ENCODE results near the gene BMPR1A. TPM values are rescaled to one million over a fixed set of nuclear protein-coding genes. Genes with fewer than 3 reads are reported as not detected.

The BMPR1A gene
- total and polyA plus RNA-seq, 2 of the 4 experiments (the other 2 are of a cell fraction) = 15.9 to 93.7 TPM

GRCh38 chr10:86856156-86856555 lies 99.7 kb downstream of the BMPR1A start:
- Histone ChIP-seq H3K14ac (replicated peaks; ENCODE audit: low read depth, low read length) (no peak overlapping the region), H2BK15ac (ENCODE audit: low read depth, low read length) (no peak overlapping the region)
- in situ Hi-C loops (cut with MboI; ENCODE audit: low sequenced_read_pairs) = no loop called here

More at GRCh38 chr10:86856156-86856555, 99.7 kb downstream of the BMPR1A start:
- no peaks in the 10 kb centered on the region for H3K27me3 ChIP-seq (ENCODE audit: control insufficient read depth, insufficient read depth, low read length)
- intact Hi-C loops (cut with micrococcal nuclease) (no loop called here), dilution Hi-C loops (cut with HindIII; ENCODE audit: low sequenced_read_pairs, unreplicated experiment) (no loop called here)
- H2BK5ac ChIP-seq (ENCODE audit: low read depth, low read length, poor library complexity, severe bottlenecking) = no peak overlapping the region
- no peak overlapping the region for H2AK5ac ChIP-seq (ENCODE audit: low read depth, low read length)
- H4K8ac ChIP-seq (ENCODE audit: low read depth in 2 of 2, low read length in 2 of 2) = no peak overlapping the region
- TF ChIP-seq SMC3 (IDR thresholded peaks at IDR 0.05; ENCODE audit: low read depth, low read length) (no peak), POLR2A (IDR thresholded peaks at IDR 0.05; ENCODE audit: low read depth, low read length) (no peak), NFE2L2 (IDR thresholded peaks at IDR 0.05; ENCODE audit: low read depth, low read length) (no peak), CEBPB (IDR thresholded peaks at IDR 0.05; ENCODE audit: low read depth, low read length) (no peak), ELK1 (IDR thresholded peaks at IDR 0.05; ENCODE audit: borderline replicate concordance, low read depth, low read length) (no peak), RFX5 (IDR thresholded peaks at IDR 0.05; ENCODE audit: low read depth, low read length) (no peak), MXI1 (IDR thresholded peaks at IDR 0.05; ENCODE audit: borderline replicate concordance, low read depth, low read length) (no peak), MAFK (IDR thresholded peaks at IDR 0.05; ENCODE audit: low read depth, low read length) (no peak), RAD21 (IDR thresholded peaks at IDR 0.05; ENCODE audit: low read length) (no peak), CTCF (conservative IDR thresholded peaks at IDR 0.05; ENCODE audit: low read depth, low read length) (no peak)
- peaks cover 2% of the 10 kb centered on the region; the same call in 1 of the 2 replicates for H3K4me1 ChIP-seq (ENCODE audit: control insufficient read depth, insufficient read depth, low read length)
- CTCF ChIA-PET = no interaction called here
- no peak overlapping the region for H2AFZ ChIP-seq (replicated peaks; ENCODE audit: low read length, poor library complexity)
- no peak overlapping the region for H2AK9ac ChIP-seq (replicated peaks; ENCODE audit: low read depth, low read length, poor library complexity)
- H3K18ac ChIP-seq (ENCODE audit: low read depth, low read length) = no peak overlapping the region
- H3K4me2 ChIP-seq (ENCODE audit: low read depth, low read length) = no peak overlapping the region
- no peak overlapping the region for H3K23ac ChIP-seq (ENCODE audit: low read depth, low read length)
- POLR2A ChIA-PET (ENCODE audit: unreplicated experiment) = no interaction called here
- DNase-seq (no peak), ATAC-seq (ENCODE audit: low read depth) (no peak)
- peaks cover 10% of the 10 kb centered on the region for H3K9me1 ChIP-seq (ENCODE audit: insufficient read depth, low read length)
- BruUV-seq (replicated peaks) = no TSS peak
- H3K56ac ChIP-seq (ENCODE audit: extremely low read depth, insufficient read depth, low read length) = no peak overlapping the region
- no peak overlapping the region for H3K27ac ChIP-seq (ENCODE audit: insufficient read depth, low read length)
- H3K4me3 ChIP-seq (ENCODE audit: insufficient read depth, low read depth, low read length) = no peak overlapping the region
- H4K20me1 ChIP-seq (ENCODE audit: insufficient read depth, low read length) = peaks cover 3% of the 10 kb centered on the region; the same call in 1 of the 2 replicates
- peaks cover 3 to 28% of the 10 kb centered on the region in 2 experiments for H3K79me1 ChIP-seq (ENCODE audit: low read depth in 1 of 2, low read length in 2 of 2)
- H3K4ac ChIP-seq (ENCODE audit: low read depth, low read length) = no peak overlapping the region
- H4K5ac ChIP-seq (ENCODE audit: low read depth, low read length) = no peak overlapping the region
- no peaks in the 10 kb centered on the region for H3K36me3 ChIP-seq (ENCODE audit: control insufficient read depth, insufficient read depth, low read length)
- no peaks in the 10 kb centered on the region for H3K9me3 ChIP-seq (ENCODE audit: control insufficient read depth, insufficient read depth, low read length)
- H2BK120ac ChIP-seq (ENCODE audit: low read depth, low read length) = no peak overlapping the region
- H3K9ac ChIP-seq (ENCODE audit: low read depth, low read length) = no peak overlapping the region
- no peak overlapping the region for H4K91ac ChIP-seq (ENCODE audit: insufficient read depth, low read depth, low read length)
- no peak overlapping the region for H2BK20ac ChIP-seq (ENCODE audit: low read depth, low read length)
- no CpG with 5 or more reads among the region's 7 CpGs for WGBS, 2 experiments (ENCODE audit: extremely low coverage in 2 of 2, insufficient read length in 1 of 2)
